Measurements from ENCODE around the gene APOBEC3A. TPM values are rescaled to one million over a fixed set of nuclear protein-coding genes. Genes with fewer than 3 reads are reported as not detected.
A peak's percentile ranks its signal among the peaks of the same experiment; 100 is the strongest.
"Not testable (repeated sequence)": the region's sequence is repeated elsewhere in the genome, so short reads cannot be mapped to it uniquely, and the experiment has no call there.

APOBEC3A gene
- total RNA-seq, 1 donor: not detected

- no peak for TF ChIP-seq CTCF (IDR thresholded peaks at IDR 0.05; ENCODE audit: insufficient read depth, low read depth, low read length)
- no peak for DNase-seq (ENCODE audit: low read depth)
- no peak overlapping the region for H3K4me3 ChIP-seq (ENCODE audit: low read depth, low read length)
These were observed 23.9 kb downstream of the APOBEC3A start for GRCh38 chr22:38981005-38981991.

GRCh38 chr22:38981992-38982927 is 24.9 kb downstream of the APOBEC3A start, which contains the start of gene APOBEC3B:
TSS of gene APOBEC3B (plus strand) at chr22:38982347. CDS start at chr22:38982454, 107 bp downstream.
- TF ChIP-seq CTCF (IDR thresholded peaks at IDR 0.05; ENCODE audit: insufficient read depth, low read depth, low read length): no peak
- DNase-seq (ENCODE audit: low read depth): peak; percentile 87
- H3K4me3 ChIP-seq (ENCODE audit: low read depth, low read length): peak within 1 kb of the TSS; percentile 44

GRCh38 chr22:38984224-38984623 is 26.8 kb downstream of the APOBEC3A start:
- TF ChIP-seq CTCF (IDR thresholded peaks at IDR 0.05; ENCODE audit: insufficient read depth, low read depth, low read length): no peak

GRCh38 chr22:38984784-38985757 is 27.7 kb downstream of the APOBEC3A start:
- DNase-seq (ENCODE audit: low read depth); H3K4me3 ChIP-seq (ENCODE audit: low read depth, low read length): not testable (repeated sequence)

More at GRCh38 chr22:38984224-38984623, 26.8 kb downstream of the APOBEC3A start:
- no peak for DNase-seq (ENCODE audit: low read depth)
- no peak overlapping the region for H3K4me3 ChIP-seq (ENCODE audit: low read depth, low read length)

- TF ChIP-seq CTCF (IDR thresholded peaks at IDR 0.05; ENCODE audit: insufficient read depth, low read depth, low read length): no peak
- no peak for DNase-seq (ENCODE audit: low read depth)
These were observed 29.2 kb downstream of the APOBEC3A start for GRCh38 chr22:38986629-38987028.

GRCh38 chr22:38987171-38987895 is 29.9 kb downstream of the APOBEC3A start:
- H3K4me3 ChIP-seq (ENCODE audit: low read depth, low read length): no peak overlapping the region
- DNase-seq (ENCODE audit: low read depth): no peak
- TF ChIP-seq CTCF (IDR thresholded peaks at IDR 0.05; ENCODE audit: insufficient read depth, low read depth, low read length): no peak

More at GRCh38 chr22:38986629-38987028, 29.2 kb downstream of the APOBEC3A start:
- H3K4me3 ChIP-seq (ENCODE audit: low read depth, low read length): no peak overlapping the region

All from fibroblast of villous mesenchyme (primary cell).